ENCODE data around the gene OR13D1. TPM values are rescaled to one million over a fixed set of nuclear protein-coding genes. Genes with fewer than 3 reads are reported as not detected.

The OR13D1 gene
- total RNA-seq, 1 experiment from 2014 or later = not detected

GRCh38 chr9:104740621-104741020 is 46.3 kb downstream of the OR13D1 start:
- no peak for TF ChIP-seq EZH2phosphoT487 (IDR thresholded peaks at IDR 0.05; ENCODE audit: borderline replicate concordance, low read length)
- TF ChIP-seq, protein P1, sequence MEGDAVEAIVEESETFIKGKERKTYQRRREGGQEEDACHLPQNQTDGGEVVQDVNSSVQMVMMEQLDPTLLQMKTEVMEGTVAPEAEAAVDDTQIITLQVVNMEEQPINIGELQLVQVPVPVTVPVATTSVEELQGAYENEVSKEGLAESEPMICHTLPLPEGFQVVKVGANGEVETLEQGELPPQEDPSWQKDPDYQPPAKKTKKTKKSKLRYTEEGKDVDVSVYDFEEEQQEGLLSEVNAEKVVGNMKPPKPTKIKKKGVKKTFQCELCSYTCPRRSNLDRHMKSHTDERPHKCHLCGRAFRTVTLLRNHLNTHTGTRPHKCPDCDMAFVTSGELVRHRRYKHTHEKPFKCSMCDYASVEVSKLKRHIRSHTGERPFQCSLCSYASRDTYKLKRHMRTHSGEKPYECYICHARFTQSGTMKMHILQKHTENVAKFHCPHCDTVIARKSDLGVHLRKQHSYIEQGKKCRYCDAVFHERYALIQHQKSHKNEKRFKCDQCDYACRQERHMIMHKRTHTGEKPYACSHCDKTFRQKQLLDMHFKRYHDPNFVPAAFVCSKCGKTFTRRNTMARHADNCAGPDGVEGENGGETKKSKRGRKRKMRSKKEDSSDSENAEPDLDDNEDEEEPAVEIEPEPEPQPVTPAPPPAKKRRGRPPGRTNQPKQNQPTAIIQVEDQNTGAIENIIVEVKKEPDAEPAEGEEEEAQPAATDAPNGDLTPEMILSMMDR (conservative IDR thresholded peaks at IDR 0.05; ENCODE audit: low read depth, low read length) = no peak
- no peak for TF ChIP-seq EZH2 (IDR thresholded peaks at IDR 0.05; ENCODE audit: low read length, unreplicated experiment)
- BruUV-seq (replicated peaks) = no TSS peak
- H3K4me3 ChIP-seq (ENCODE audit: low read length) = peak overlapping the region; percentile 55
- H3K36me3 ChIP-seq (ENCODE audit: low read depth, low read length) = no peaks in the 10 kb centered on the region
- H3K27me3 ChIP-seq (ENCODE audit: low read length) = no peaks in the 10 kb centered on the region
- intact Hi-C loops (cut with micrococcal nuclease) = loop anchor here (5.0 kb wide), 3 partner anchors 353 to 1343 kb away; partner anchors contain the start of gene SMC2
- no peaks in the 10 kb centered on the region for H3K9me3 ChIP-seq (ENCODE audit: low read length)
- H4K20me1 ChIP-seq (ENCODE audit: low read length) = no peaks in the 10 kb centered on the region
- H3K9me2 ChIP-seq (replicated peaks; ENCODE audit: low read length) = no peaks in the 10 kb centered on the region
- H3K4me1 ChIP-seq (ENCODE audit: insufficient read depth, low read length) = peaks cover 13% of the 10 kb centered on the region
- H3K79me2 ChIP-seq (ENCODE audit: low read length) = no peaks in the 10 kb centered on the region
- H3K9ac ChIP-seq (ENCODE audit: low read length) = peak overlapping the region; percentile 34; the same call in 1 of the 2 replicates
- peak overlapping the region; percentile 71 for H2AFZ ChIP-seq (ENCODE audit: low read length)
- ChIA-PET POLR2A (ENCODE audit: unreplicated experiment) (no interaction called here), CTCF (no interaction called here)
- ATAC-seq (peak; percentile 71), DNase-seq (peak; percentile 81)
- H3K4me2 ChIP-seq (ENCODE audit: low read length) = peak overlapping the region; percentile 77
- H3F3A ChIP-seq (ENCODE audit: low read length, unreplicated experiment) = peaks cover 9% of the 10 kb centered on the region
- peak overlapping the region; percentile 75 for H3K27ac ChIP-seq (ENCODE audit: low read length)

- peaks cover 4% of the 10 kb centered on the region; the same call in 1 of the 2 replicates for H3K79me2 ChIP-seq (ENCODE audit: low read length)
- no peak overlapping the region for H3K9ac ChIP-seq (ENCODE audit: low read length)
- H3K4me1 ChIP-seq (ENCODE audit: insufficient read depth, low read length) = peaks cover 13% of the 10 kb centered on the region
- no peaks in the 10 kb centered on the region for H3K9me2 ChIP-seq (replicated peaks; ENCODE audit: low read length)
- BruUV-seq (replicated peaks) = no TSS peak
- intact Hi-C loops (cut with micrococcal nuclease) = loop anchor here (1.0 to 5.0 kb wide), 7 partner anchors 61 to 1346 kb away; partner anchors contain the start of gene SMC2
- H3K4me3 ChIP-seq (ENCODE audit: low read length) = no peak overlapping the region
- CTCF ChIA-PET = no interaction called here
- H3K9me3 ChIP-seq (ENCODE audit: low read length) = no peaks in the 10 kb centered on the region
- ATAC-seq (peak; percentile 28), DNase-seq (peak; percentile 69)
- H3K27me3 ChIP-seq (ENCODE audit: low read length) = no peaks in the 10 kb centered on the region
- no peak overlapping the region for H3K27ac ChIP-seq (ENCODE audit: low read length)
- no peak overlapping the region for H3K4me2 ChIP-seq (ENCODE audit: low read length)
- no peaks in the 10 kb centered on the region for H3K36me3 ChIP-seq (ENCODE audit: low read depth, low read length)
- POLR2A ChIA-PET (ENCODE audit: unreplicated experiment) = no interaction called here
- peaks cover 9% of the 10 kb centered on the region for H3F3A ChIP-seq (ENCODE audit: low read length, unreplicated experiment)
- H2AFZ ChIP-seq (ENCODE audit: low read length) = no peak overlapping the region
- H4K20me1 ChIP-seq (ENCODE audit: low read length) = no peaks in the 10 kb centered on the region
- TF ChIP-seq, protein P1 (conservative IDR thresholded peaks at IDR 0.05; ENCODE audit: low read depth, low read length) = peak; percentile 73
- TF ChIP-seq EZH2 (IDR thresholded peaks at IDR 0.05; ENCODE audit: low read length, unreplicated experiment) (no peak), EZH2phosphoT487 (IDR thresholded peaks at IDR 0.05; ENCODE audit: borderline replicate concordance, low read length) (no peak)
Measured at GRCh38 chr9:104743376-104743985, 49.2 kb downstream of the OR13D1 start.

Other genes with a start within 250 kb of the OR13D1 start
- gene OR13F1, start 190.3 kb upstream of the OR13D1 start, total RNA-seq (2014; rRNA removed) = not detected in 2 replicates
- not detected in 2 replicates for gene OR13C4, start 167.3 kb upstream of the OR13D1 start, total RNA-seq (2014; rRNA removed)
- gene OR13C3, start 157.7 kb upstream of the OR13D1 start, total RNA-seq (2014; rRNA removed) = not detected in 2 replicates
- not detected in 2 replicates for gene OR13C8, start 125.3 kb upstream of the OR13D1 start, total RNA-seq (2014; rRNA removed)
- gene OR13C5, start 95.1 kb upstream of the OR13D1 start, total RNA-seq (2014; rRNA removed) = not detected in 2 replicates
- not detected in 2 replicates for gene OR13C2, start 88.9 kb upstream of the OR13D1 start, total RNA-seq (2014; rRNA removed)
- not detected in 2 replicates for gene OR13C9, start 76.3 kb upstream of the OR13D1 start, total RNA-seq (2014; rRNA removed)
- gene NIPSNAP3A, start 53.2 kb downstream of the OR13D1 start, total RNA-seq (2014; rRNA removed) = 8.6 and 9.1 TPM in 2 replicates
- 0.26 and 0.58 TPM in 2 replicates for gene NIPSNAP3B, start 69.6 kb downstream of the OR13D1 start, total RNA-seq (2014; rRNA removed)
- gene ABCA1, start 233.6 kb downstream of the OR13D1 start, total RNA-seq (2014; rRNA removed) = 2.3 and 2.5 TPM in 2 replicates

All from PC-3 (cell line).